ENCODE data around the gene ADAMTS17.

- no peak for TF ChIP-seq TCF7 (CRISPR knock-in tag; IDR thresholded peaks at IDR 0.05; ENCODE audit: low read depth)
- TF ChIP-seq, protein P1, sequence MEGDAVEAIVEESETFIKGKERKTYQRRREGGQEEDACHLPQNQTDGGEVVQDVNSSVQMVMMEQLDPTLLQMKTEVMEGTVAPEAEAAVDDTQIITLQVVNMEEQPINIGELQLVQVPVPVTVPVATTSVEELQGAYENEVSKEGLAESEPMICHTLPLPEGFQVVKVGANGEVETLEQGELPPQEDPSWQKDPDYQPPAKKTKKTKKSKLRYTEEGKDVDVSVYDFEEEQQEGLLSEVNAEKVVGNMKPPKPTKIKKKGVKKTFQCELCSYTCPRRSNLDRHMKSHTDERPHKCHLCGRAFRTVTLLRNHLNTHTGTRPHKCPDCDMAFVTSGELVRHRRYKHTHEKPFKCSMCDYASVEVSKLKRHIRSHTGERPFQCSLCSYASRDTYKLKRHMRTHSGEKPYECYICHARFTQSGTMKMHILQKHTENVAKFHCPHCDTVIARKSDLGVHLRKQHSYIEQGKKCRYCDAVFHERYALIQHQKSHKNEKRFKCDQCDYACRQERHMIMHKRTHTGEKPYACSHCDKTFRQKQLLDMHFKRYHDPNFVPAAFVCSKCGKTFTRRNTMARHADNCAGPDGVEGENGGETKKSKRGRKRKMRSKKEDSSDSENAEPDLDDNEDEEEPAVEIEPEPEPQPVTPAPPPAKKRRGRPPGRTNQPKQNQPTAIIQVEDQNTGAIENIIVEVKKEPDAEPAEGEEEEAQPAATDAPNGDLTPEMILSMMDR (IDR thresholded peaks at IDR 0.05), result no peak
- TF ChIP-seq ZNF263 (CRISPR knock-in tag; IDR thresholded peaks at IDR 0.05; ENCODE audit: low read depth), result no peak
- TF ChIP-seq TEAD4 (CRISPR knock-in tag; IDR thresholded peaks at IDR 0.05), result no peak
- TF ChIP-seq, protein P2, sequence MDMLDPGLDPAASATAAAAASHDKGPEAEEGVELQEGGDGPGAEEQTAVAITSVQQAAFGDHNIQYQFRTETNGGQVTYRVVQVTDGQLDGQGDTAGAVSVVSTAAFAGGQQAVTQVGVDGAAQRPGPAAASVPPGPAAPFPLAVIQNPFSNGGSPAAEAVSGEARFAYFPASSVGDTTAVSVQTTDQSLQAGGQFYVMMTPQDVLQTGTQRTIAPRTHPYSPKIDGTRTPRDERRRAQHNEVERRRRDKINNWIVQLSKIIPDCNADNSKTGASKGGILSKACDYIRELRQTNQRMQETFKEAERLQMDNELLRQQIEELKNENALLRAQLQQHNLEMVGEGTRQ (CRISPR knock-in tag; IDR thresholded peaks at IDR 0.05), result no peak
- TF ChIP-seq HMGXB4 (CRISPR knock-in tag; IDR thresholded peaks at IDR 0.05), result no peak
- TF ChIP-seq GRHL2 (CRISPR knock-in tag; IDR thresholded peaks at IDR 0.05; ENCODE audit: insufficient replicate concordance, severe bottlenecking), result no peak
Observed at GRCh38 chr15:100339999-100340398, 1.8 kb downstream of the ADAMTS17 start.
